Activated naive CD4-positive, alpha-beta T cell treated with Interleukin-2 at 50 U/mL for 16 hours (primary cell): Measurements from ENCODE around the gene P4HA2.

Experiments used
- DNase-seq: peaks from one replicate; pipeline ENCODE4 v3.0.0-alpha.2; 2020

Gene P4HA2

GRCh38 chr5:132264546-132265335, 37.1 kb upstream of the P4HA2 start:
- no peak for DNase-seq

DNA sequence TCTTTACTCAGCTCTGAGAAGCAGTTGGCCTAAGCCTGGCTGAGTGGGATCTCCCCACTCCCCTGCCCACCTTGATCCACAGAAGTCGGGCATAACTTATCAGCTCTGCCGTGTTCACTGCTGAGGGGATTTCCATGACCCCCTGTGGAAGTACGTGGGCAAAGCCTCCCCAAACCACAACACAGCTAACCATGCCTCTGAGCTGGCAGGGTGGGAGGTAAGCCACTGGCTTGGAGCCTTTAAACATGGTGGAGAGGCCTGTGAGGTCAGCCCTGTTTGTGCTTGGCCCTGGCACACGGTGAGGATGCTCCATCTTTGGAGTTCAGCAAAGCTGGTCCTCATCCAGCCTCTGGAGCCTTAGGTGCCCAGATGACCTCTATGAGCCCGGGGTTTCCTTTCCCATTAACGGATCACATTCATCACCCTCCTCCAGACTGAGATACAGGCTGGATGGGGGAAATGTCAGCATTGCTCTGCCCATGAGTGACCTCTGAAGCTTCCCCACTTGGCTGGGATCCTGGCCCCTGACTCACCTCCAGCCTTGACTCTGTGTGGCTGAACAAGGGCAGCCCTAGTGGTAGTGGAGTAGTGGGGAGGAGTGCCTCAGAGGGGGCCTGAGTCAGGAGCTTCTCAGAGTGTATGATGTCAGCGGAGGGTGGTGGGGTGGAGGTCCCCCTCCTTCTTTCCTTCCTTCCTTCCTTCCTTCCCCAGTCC, 36.1 kb upstream of the P4HA2 start:
- DNase-seq = peak; percentile 27

- no peak for DNase-seq
Observed at GRCh38 chr5:132262882-132263547, 35.4 kb upstream of the P4HA2 start.

DNA sequence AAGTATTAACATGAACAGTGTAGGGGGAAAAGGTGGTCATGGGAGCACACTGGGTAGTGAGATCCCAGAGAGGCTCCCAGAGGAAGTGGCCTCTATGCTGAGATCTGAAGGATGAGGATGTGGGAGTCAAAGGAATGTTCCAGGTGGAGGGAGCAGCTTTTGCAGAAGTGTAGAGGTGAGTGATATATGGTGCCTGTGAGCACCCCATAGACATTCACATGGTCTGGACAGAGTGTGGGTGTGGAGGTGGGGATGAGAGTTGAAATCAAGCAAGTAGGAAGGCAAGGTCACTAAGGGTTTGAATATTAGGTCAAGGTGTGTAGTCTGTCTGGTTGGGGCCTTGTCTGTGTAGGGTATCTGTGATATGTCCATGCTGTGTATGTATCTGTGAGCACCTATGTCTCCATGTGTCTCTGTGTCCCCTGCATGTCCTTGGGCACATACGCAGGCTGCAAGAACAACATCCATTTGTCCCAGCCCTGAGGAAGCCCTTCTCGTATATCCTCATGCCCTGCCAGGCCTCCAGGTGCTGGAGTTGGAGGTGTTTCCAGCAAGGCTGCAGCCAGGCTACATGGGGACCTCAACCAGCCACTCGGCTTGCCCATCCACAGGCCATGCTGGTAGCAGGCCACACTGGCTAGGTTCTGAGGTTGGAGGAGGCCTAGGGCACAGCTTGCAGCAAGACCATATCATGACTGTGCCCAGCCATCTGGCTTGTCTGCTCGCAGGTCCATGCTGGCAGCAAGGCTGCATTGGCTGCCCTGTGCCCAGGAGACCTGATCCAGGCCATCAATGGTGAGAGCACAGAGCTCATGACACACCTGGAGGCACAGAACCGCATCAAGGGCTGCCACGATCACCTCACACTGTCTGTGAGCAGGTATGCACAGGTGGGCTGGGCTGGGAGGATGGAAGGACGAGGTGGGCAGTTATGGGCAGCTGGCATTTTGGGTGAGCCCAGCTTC, 34.5 kb upstream of the P4HA2 start:
- DNase-seq = no peak

GRCh38 chr5:132260714-132261551, 33.3 kb upstream of the P4HA2 start:
- DNase-seq = peak; percentile 44

GRCh38 chr5:132260051-132260450, 32.4 kb upstream of the P4HA2 start:
- DNase-seq = no peak

DNA sequence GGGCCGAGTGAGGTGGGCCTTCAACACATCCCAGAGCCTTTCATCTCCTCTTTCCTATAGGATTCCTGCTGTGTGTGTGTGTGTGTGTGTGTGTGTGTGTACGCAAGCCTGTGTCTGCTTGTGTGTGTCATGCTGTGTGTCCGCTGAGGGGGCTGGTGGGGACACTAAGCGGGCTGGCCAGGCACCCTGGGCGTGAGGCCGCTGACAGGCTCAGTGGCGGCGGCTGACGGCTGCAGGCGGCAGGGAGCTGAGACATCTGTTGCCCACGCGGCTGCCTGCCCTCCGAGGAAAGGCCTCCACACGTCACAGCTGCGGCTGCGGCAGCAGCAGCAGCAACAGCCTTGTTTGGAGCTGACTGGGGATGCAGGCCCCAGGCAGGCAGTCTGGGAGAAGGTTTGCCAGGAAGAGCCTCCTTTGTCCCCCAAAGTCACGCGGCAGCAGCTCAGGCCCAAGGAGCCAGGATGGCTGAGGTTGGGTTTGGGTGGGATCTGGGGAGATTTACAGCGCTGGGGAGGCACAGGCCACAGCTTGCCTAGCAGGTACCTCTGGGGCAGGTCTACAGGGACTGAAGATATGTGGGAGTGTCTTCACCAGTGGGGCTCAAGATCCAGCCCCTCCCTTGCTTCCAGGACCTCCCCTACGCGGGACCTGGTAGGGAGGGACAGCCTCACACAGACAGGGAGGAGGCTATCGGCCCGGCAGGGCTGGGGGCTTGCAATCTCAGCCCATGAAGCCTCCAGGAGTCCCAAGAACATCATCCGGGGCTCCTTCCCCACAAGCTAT, 31.6 kb upstream of the P4HA2 start:
- peak; percentile 1 for DNase-seq

- DNase-seq = peak; percentile 1
Observed at GRCh38 chr5:132258102-132259068, 30.7 kb upstream of the P4HA2 start.

GRCh38 chr5:132257131-132258101, 29.8 kb upstream of the P4HA2 start, which contains the start of gene PDLIM4:
Gene PDLIM4, plus strand, starts transcription at chr5:132257696. Its CDS starts 39 bp downstream, at chr5:132257735.
- DNase-seq = peak; percentile 1

DNA sequence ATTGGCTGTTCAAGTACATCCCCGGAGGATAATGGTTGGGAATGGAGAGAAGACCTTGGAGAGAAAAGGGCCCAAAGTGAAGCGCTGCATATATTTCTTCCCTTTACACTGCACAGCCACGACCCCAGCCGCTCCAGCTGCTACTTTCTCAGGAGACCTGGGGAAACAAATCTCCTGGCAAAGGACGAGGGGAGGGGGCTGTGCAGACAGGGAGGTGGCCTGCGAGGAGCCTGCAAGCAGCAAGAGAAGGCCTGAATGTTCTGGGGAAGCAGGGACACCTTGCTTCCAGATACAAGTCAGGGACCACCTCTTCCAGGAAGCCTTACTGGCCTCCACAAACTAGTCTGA, 29.1 kb upstream of the P4HA2 start:
- peak; percentile 1 for DNase-seq

DNA sequence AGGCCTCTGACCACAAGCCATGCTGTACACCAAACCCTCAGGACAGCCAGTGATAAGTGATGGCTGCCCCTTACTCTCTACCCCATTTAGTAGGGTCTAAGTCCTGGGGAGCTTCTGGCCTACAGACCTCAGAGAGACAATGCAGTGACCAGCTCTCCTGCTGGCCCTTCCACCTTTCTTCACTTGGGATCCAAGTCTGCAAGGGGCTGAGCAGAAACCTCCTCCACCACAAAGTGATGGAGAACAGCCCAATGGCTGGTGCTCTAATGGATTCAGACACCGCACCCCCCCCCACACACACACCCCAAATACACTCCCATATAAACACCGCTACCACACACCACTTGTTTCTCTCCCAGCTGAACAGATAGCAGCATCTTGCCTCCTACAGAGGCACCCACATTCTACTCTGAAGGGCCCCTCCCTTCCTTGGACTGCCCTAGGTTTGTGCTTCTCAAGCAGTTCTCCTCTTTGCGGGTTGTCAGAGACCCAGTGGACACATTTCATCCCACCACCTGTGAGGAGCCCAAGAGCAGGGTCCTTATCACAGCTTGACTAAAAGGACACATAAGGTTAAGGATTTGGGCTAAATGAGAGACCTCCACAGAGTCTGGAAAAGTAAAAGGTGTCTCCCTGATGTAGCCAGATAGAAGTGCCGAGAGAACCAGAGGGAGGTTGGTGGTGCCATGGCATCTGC, 28.6 kb upstream of the P4HA2 start:
- DNase-seq = peak; percentile 0

- DNase-seq = peak; percentile 0
Observed at GRCh38 chr5:132254321-132254977, 26.8 kb upstream of the P4HA2 start.

GRCh38 chr5:132253452-132254320, 26.0 kb upstream of the P4HA2 start:
- DNase-seq = peak; percentile 0

DNA sequence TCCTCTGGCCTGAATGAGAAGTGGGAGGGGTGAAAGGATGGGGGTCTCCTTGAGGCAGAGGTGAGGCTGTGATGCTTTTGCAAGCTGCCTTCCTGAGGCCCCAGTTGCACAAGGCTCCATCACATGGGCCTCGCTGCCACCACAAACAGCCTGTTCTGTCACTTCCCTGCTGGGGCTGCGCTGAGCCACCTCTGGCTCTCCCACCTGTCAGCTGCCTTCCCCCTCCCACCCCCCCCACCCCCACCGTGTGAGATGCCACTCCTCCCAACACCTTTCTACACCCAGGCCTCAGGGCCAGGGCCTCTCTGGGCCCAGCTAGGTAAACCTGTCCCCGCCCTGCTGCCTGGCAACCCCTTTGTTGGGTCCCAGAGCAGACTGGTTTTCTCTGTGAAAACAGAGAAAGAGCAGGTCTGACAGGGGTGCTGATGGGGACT, 25.4 kb upstream of the P4HA2 start:
- DNase-seq = peak; percentile 1

- peak; percentile 0 for DNase-seq
Observed at GRCh38 chr5:132251220-132251725, 23.6 kb upstream of the P4HA2 start.

GRCh38 chr5:132250547-132250946, 22.9 kb upstream of the P4HA2 start:
- no peak for DNase-seq
